ENCODE measurements around the gene KCNIP1. TPM values are rescaled to one million over a fixed set of nuclear protein-coding genes. Genes with fewer than 3 reads are reported as not detected.

Gene KCNIP1
- total and polyA plus RNA-seq, 9 of the 15 experiments (the other 6 are each of a cell fraction or from before 2014, with no cell fraction given) = not detected

DNA sequence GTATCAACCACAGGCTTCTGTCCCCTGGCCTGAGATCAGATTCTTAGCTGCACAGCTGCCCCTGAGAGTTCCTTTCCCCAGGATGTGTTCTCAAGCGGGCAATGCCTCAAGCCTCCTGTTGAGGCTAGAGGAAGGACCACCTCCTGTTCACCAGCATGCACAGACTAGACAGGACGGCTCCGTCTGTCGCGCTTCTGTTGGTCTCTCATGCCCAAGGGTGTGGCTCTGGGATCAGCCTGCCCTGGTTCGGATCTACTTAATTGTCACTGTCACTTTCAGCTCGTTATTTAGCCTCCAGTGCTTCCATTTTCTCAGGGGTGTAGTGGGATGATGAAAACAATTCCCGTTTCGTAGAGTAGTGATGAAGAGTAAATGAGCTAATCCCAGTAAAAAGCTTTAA, 103.1 kb downstream of the KCNIP1 start (continued):
- TF ChIP-seq, protein P1, sequence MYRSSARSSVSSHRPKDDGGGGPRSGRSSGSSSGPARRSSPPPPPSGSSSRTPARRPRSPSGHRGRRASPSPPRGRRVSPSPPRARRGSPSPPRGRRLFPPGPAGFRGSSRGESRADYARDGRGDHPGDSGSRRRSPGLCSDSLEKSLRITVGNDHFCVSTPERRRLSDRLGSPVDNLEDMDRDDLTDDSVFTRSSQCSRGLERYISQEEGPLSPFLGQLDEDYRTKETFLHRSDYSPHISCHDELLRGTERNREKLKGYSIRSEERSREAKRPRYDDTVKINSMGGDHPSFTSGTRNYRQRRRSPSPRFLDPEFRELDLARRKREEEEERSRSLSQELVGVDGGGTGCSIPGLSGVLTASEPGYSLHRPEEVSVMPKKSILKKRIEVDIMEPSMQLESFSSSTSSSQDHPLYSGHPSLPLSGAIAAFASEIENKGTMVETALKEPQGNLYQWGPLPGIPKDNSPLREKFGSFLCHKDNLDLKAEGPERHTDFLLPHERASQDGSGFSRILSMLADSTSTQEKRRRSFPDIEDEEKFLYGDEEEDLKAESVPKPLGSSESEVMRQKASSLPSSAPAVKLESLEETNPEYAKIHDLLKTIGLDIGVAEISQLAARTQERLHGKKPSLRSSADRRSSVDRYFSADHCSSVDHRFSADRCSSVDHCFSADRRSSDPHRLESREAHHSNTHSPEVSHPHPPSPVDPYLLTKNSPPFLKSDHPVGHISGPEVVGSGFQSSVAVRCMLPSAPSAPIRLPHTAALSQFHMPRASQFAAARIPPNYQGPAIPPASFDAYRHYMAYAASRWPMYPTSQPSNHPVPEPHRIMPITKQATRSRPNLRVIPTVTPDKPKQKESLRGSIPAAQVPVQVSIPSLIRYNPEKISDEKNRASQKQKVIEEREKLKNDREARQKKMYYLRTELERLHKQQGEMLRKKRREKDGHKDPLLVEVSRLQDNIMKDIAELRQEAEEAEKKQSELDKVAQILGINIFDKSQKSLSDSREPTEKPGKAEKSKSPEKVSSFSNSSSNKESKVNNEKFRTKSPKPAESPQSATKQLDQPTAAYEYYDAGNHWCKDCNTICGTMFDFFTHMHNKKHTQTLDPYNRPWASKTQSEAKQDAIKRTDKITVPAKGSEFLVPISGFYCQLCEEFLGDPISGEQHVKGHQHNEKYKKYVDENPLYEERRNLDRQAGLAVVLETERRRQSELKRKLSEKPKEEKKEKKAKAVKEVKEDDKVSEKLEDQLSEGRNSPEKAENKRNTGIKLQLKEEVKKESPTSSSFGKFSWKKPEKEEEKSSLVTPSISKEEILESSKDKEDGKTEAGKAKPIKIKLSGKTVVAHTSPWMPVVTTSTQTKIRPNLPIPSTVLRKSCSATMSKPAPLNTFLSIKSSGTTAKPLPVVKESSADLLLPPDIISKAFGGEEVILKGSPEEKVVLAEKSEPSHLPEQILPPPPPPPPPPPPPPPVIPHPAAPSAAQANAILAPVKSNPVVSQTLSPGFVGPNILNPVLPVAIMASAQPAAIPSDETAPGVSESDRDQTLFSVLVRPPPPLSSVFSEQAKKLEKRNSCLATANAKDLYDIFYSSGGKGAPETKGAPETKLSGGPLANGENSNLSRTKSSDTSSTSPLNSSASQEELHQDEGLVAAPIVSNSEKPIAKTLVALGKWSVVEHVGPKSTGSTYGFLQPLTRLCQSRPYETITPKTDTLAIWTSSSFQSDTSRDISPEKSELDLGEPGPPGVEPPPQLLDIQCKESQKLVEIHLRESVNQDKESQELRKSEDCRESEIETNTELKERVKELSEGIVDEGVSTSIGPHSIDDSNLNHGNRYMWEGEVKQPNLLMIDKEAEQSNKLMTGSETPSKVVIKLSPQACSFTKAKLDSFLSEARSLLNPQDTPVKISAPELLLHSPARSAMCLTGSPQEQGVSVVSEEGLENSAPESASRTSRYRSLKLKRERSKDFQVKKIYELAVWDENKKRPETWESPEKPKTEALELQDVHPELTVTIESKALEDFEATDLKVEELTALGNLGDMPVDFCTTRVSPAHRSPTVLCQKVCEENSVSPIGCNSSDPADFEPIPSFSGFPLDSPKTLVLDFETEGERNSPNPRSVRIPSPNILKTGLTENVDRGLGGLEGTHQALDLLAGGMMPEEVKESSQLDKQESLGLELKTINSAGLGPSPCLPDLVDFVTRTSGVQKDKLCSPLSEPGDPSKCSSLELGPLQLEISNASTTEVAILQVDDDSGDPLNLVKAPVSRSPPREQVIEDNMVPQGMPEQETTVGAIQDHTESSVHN (IDR thresholded peaks at IDR 0.05; ENCODE audit: borderline replicate concordance in 1 of 2, low read depth in 1 of 2) = no peak
